Stimulated activated CD4-positive, alpha-beta T cell treated with anti-CD3 and anti-CD28 coated beads, Interleukin-2, amount 100 ng/mL, for 4 hours (primary cell): ENCODE measurements around the gene GARS1.

ENCODE experiments used
- DNase-seq: peaks from one replicate; pipeline ENCODE4 v3.0.0-alpha.2; 2020; ENCODE audit warnings: low read depth

Gene GARS1

DNA sequence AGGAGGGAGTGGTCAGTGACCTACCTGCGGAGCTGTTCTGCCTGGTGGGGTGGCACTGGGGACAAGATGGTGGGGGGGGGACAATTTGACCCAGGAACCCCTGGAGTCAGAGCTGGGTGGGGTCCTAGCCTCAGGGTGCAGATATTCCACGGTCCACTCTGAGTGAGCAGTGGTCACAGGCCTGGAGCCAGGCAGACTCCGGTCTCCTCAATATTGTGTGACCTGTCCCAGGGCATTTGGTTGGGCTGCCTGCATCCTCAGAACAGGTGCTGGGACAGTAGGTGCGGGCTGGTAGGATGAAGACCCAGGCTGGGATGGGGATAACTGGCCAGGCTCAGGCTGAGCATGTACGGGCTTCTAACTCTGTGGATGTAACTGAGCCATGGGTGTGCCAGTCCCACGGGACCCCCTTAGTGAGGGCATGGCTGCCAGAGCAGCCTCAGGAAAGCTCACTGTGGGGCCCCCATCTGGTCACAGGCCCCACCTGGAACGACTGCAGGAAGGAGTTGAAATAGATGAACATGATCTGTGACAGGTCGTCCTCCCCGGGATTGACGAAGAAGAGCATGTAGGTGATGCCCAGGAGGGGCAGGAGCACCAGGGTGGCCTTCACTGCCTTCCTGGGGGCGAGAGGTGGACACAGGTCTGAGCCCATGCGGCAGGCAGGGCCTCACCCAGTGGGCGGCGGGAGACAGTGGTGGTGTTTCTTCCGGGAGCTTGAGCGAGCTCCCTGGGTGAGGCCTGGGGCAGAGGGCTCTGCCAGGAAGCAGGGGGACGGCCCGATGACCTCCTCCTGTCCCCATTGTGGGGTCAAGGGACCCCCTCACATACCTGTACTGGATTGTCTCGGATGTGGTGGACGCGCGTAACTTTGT lies 60.7 kb downstream of the GARS1 start:
- DNase-seq = no peak

DNA sequence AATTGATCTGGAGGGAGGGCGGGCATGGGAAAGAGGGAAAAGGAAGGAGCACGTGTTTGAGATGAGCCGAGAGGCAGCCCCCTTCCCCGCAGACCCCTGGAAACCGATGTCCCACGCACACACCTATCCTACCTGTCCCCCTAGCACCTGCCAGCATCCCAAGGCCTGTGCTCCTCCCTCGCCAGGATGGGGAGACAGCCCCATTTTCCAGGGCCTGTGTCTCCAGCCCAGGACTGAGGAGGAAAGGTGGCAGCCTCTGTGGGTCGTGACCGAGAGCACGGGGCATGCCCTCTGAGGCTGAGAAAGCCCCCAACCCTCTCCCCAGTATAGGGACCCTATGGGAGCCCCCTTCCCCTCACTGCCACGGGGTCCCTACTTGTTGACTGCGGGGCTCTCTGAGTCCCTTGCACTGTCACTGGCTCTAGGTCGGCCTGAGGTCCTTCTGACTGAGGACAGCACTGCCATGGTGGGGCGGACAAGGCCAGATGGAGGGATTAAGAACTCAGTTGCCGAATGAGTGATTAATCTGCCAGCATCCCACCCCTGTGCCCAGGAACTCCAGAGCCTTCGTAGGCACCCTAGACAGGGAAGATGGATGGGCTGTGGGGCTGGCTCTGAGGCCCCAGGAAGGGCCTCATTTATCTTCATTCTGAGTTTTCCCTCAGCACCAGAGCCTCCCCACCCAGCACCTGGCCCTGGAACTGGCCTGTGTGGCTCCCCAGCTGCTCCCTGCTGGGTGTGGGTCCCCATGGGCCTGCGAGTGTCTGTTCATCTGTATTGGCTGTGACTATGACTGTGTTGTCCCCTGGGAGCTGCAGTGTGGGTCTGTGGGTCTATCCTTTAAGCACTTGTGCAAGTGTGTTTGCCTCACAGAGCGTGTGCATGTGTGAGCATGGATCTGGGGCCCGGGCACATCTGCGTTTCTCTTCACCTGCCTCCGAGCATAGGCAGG lies 61.6 kb downstream of the GARS1 start:
- no peak for DNase-seq

DNA sequence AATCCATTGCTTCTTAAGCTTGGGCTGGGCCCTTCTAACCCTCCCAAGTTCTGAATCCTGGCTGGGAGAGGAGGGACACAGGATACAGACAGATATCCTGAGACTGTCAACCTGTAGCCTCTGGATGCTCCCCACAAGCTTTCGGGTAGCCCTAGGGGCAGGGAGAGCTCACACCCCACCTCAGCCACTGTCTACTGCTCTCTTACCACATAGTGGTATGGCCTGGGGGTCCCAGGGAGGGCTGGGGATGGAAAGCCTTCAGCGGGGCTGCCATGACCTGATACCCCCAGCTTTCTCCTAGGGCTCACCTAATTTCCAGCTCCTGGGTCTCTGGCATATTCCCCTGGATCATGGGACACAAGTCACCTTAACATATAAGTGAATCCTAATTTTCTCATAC lies 62.5 kb downstream of the GARS1 start:
- no peak for DNase-seq

DNA sequence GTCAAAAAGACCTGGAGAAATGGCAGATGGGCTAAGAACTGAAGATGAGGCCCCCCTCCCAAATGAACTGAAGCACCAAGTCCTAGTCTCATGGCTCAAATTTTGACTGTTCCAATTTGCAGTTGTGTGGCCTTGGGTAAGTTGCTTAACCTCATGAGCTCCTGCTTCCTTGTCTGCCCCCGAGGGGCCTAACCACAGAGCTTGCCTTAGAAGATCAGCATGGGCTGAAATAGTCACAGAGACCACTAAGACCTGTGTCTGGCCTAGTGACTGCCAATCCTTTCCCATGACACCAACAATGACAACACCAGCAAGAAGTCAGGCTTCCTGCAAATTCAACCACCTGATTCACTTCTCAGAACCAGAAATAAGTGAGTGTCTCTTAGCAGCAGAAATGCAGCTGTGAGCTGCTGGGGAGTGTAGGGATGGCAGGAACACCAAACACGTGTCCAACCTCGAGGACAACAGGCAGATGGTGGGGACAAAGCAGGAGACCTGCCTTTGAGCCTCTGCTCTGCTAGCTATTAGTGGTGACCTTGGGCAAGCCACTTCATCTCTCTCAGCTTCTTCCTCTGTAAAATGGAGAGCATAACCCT lies 63.9 kb downstream of the GARS1 start:
- DNase-seq = no peak

DNA sequence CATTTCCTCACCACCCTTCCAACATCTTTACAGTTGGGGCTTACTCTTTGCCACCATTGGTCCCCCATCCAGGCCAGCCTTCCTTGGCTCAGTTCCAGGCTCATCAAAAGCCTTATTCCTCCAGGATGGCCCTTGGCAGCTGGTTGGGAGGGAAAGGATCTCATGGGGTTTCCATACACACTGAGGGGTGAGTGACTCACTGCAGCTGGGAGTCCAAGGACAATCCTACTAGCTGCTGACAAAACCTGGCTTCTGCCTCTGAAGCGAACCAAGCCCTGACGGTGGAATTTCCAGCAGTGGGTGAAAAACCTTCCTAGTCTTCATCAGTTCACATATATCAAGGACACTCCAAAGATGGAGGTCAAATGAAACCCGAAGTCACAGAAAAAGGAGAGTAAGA lies 64.6 kb downstream of the GARS1 start:
- DNase-seq = no peak

DNA sequence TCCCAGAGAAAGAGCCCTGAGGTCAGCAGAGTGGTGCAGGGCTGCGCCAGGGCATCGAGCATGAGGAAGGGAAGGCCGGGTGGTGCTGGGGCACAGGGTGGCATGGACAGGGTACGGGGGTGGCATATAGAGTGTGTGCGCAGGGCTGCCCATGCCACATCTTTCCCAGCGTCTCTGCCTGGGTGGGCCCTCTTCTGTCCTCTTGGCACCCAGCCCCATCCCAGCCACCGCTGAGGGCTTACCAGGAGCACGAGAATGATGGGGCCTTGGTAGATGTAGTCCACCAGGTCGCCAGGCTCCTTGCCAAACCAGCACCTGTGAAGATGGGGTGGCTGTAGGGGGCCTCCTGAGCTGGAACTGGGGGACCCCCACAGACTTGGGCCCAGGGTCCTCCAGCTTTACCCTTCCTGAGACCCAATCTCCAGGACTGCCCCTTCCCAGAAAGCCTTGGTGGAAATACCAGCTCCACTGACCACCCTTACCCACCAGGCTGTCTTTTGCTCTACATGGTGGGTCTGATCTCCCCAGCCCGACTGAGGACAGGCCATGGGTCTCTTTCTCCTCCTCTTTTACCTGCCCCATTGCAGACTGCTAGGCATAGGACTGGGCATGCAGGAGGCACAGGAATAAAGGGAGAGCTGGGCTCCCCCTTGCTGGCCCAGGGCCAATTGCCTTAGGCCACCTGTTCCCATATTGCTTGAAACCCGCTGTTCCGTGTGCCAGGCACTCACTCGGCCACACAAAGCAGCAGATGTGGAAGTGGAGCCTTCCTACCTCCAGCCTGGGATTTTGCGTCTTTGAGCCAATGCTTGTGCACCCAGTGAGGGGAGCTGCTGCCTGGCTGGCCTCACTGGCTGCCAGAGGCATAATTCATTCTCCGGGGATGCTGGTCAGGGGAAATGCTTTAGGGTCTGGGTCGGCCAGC lies 65.9 kb downstream of the GARS1 start:
- DNase-seq = no peak

DNA sequence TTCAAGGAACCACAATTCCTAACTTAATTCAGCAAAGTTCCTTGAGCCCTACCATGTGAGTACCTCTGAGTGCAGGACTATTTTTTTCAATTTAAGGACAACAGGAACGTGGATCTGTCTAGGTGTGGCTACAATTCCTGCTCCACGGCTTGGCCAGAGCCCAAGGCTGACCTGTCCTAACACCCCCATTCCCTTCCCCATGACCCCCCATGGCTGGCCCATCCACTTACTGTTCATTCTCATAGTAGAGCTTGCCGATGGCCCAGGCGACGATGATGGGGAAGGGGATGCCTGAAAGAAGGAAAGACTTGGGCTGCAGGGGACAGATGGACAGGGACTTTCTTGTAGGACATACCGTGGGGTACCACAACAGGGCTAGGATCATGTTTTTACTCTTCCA lies 67.2 kb downstream of the GARS1 start:
- no peak for DNase-seq

DNA sequence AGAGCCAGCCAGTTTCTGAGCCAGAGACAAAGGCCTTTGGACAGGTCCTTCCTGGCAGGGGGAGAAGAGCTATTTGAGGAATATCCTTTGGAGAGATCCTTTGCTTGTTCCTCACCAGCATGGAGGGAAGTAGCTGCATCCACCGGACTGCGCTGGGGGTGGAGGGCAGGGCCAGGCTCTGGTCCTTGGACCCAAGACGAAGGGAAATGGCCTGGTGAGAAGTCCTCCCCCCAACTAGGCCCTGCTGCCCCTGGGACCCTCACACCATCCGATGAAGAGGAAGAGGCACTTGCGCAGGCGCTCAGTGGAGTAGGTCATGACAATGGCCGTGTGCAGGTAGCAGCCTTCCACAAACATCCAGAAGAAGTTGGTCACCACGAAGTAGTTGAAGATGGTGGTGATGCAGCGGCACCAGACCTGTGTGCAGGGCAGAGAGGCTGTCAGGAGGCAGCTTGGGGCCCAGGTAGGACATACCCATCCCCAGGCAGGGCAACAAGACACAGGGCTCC lies 67.8 kb downstream of the GARS1 start:
- no peak for DNase-seq

DNA sequence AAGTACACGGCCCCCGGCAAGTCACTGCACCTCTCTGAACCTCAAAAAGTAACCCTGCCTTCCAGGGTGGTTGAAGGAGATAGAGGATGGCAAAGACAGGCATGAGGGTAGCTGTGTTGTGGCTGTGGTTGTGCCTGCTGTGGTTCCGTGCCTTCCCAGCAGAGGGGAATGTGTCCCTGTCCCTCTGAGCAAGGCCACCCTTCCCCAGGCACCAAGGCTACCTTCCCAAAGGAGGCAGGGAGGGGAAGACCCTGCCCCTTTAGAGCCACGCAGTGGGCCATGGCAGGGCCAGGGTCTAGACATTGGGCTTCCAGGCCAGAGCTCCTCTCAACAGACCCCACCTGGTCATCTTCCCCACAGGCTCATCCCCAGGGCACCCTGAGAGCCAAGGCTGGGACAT lies 68.7 kb downstream of the GARS1 start:
- no peak for DNase-seq

DNA sequence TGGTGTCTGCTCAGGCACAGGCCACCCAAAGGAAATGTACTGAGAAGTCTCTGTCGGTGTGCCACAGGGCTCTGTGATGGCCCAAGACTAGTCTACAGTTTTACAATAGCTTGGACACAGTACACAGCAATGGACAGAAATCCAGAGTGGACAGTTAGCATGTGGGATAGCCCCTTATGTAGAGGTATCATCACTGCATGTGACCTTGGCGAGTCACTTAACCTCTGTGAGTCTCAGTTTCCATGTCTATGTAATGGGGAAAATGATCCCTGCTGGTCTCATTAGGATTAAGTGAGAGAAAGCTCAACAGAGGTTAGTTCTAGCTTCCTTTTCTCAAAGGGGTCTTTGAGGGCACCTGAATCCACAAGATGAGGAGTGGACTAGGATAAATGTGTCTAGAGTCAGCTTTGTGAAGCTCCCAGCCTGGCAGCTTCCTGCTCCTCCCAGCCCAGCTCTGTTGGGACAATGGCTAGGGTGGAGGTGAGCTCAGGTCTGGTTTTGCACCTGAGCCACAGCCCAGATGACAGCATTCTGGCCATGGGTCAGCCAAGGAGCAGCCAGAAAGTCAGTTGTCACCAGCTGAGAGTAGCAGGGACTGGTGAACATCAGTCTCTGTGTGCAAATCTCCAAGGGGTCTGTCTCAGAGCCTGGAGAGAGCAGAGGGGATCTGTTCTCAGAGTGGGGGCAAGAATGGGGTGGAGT lies 69.7 kb downstream of the GARS1 start:
- no peak for DNase-seq

DNA sequence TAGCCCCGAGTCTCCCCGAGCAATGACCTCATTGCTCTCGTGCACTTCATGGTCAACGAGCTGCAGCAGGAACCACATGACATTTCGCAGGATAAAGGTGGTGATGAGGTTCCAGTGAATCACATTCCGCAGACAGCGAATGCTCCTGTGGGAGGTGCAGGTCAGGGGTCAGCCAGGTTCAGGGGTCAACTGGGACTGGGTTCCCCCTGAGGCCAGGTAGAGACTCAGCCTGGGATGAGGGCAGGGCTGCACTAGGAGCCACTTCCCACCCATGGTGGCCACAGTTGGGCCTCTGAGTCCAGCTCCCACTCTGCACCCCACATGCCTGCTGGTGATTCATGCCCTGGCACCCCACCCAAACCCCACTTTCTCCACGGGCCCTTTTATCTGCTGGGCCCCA lies 70.4 kb downstream of the GARS1 start:
- DNase-seq = no peak

DNA sequence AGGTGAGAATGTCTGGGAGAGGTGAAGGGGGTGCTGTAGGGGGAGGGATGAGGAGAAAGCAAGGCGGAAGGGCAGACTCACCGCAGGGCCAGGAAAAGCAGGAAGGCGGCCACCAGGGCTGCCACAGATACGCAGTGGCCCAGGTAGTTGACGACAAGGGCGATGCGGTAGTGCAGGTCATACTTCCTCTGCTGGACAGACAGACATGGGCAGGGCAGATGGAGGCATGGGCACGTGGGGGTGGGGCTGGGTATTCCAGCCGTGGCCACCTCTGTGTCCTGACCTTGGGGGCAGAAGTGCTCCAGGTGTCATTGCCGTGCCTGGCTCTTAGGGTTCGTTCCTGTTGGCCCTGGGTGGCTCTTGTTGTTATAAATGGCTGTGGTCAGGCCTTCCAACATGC lies 70.8 kb downstream of the GARS1 start:
- no peak for DNase-seq

DNA sequence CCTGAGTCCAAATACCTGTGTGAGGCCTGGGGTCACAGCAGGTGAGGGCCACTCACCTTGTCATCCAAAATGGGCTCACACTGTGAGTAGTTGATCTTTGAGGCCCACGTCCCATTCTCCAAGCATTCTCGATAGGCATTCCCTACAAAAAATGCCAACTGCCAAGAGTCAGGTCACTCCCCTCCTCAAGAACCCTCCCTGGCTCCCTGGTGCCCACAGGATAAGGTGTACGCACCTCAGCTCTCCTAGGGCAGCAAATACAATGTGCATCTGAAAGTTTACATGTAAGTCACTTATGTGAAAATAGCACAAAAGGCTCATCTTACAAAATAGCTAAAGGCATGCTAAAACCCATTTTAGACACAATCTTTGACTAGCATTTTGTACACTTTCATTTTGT lies 72.5 kb downstream of the GARS1 start:
- no peak for DNase-seq

DNA sequence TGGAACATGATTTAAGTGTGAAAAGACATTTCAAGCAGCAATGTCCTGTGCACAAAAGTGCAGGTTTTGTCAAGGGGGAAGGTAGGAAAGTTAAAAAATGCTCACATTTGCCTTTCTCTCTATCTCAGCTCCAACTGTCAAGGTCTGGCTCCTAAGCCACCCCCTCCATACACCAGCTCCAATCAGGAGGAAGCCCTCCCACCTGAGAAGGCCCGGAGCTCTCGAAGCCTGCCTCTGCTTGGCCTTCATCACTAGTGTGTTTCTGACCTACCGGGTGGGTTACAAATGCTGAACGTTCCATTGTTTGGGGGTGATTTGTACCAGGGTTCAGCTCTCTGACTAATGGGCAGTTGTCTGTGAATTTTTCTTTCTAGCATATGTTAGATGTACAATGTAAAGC lies 73.4 kb downstream of the GARS1 start:
- DNase-seq = no peak

DNA sequence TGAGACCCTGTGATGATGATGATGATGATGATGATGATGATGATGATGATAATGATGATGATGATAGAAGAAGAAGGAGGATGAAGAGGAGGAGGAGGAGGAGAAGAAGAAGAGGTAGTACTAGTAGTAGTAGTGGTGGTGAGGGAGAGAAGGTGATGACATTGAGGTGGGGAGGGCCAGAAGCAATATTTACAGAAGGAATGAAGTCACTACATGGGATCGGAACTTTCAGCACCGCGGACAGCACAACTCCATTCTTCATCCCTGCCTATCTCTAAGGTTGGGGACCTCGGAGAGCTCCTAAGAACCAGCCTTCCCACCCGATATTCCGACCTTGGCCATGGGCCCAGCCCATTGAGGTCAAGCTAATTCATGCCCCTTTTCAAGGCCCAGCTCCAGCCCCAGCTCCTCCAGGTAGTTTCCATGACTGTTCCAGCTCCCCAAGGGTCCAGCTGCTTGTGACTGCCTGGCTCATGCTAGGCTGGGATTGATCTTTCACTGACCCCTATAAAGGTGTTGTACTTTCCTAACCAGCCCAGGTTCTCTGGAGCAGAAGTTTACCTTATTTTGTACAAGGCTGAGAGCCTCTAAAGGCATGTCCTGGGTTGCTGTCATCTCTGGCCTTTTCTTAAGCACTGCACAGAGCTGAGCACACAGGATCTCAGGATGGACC lies 77.3 kb downstream of the GARS1 start:
- no peak for DNase-seq

DNA sequence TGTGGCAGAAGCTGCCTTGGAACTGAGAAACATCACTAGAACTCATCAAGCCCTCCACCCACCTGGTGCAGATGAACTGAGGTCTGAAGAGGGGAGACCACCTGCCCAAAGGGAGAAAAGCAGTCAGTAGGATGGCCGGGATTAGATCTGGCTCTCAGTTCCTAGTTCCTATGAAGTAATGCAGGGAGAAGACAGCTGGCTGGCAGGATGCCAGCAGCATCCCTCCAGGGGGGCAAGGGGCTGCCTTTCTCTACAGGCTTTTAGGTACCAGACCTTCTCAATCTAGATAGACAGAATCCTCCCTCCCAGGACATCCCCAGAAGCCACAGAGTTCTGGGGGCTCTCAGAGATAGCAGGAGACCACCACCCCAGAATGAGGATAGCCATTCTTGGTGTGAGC lies 79.7 kb downstream of the GARS1 start:
- DNase-seq = no peak

DNA sequence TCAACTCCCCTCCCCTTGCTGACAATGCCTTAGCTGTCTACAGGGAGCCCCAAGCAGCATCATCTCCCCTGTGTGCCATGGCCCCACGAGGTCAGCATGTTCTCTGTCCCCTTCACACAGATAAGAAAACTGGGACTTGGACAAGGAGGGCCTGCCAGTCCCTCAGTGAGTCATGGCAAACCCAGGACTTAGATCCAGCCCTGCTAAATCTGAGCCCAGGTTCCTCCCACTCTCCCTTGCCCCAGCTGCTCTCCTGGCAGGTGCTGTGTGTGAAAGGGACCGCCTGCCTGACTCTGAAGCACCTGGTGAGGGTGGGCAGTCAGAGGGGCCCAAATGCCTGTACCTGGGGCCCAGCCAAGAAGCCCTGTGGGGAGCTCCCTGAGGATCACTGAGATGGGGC lies 80.2 kb downstream of the GARS1 start:
- DNase-seq = no peak

DNA sequence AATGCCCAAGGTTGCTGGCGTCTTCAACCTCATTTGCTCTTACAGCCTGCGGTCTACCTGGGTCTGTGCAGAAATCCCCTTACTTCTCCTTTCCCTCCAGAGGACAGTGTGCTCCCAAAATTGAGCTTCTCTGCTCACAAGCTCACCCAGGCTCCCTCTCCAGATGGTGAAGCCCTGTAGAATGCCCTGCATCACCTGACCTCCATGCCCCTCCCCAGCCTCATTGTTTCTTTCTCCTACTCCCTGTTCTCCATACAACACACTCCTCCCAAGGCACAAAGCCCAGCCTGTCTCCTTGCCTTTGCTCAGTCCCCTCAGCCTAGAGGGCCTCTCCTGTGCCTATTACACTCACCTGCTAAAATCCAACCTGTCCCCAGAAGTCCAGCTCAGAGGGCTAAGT lies 84.1 kb downstream of the GARS1 start:
- no peak for DNase-seq

DNA sequence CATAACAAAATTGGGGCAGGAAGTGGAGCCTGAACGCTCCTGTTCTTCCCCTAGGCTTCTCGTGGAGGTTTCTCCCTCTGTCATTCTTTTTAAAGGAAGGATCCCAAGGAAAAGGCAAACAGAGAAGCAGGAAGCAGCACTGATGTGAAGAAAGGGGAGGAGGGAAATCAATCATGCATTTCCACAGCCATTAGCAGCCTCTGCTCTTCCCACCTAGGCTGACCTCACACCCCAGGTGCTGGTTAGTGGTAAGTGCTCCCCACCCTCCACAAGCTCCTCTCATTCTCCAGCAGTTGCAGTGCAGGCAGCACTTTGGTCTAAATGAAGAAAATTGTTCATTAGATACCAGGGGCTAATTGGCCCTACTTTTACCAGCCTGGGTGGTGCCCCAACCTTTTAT lies 85.0 kb downstream of the GARS1 start:
- no peak for DNase-seq

DNA sequence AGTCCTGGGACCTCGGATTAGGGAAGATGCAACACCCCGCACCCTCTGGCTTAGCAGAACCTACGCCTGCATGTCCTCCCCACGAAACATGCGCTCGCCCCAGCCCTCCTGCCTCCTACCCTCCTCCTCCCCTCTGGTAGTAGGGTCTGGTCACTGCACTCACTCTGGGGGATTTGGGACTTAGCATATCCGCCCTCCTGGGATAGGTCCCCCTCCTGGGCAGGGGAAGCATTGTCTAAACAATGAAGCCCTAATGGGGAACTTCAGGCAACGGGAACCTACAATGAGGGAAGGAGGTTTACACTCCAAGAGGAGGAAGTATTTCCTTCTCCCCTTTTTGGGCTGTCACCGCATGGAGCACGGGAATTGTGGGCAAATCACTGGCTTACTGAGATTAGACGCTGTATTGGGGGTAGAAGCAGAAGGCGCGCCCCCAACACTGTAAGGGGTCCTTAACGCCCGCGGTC lies 86.7 kb downstream of the GARS1 start:
- DNase-seq = no peak
